Progenitor cell of endocrine pancreas (in vitro differentiated cells): ENCODE measurements around the gene DOCK4. TPM values are rescaled to one million over a fixed set of nuclear protein-coding genes. Genes with fewer than 3 reads are reported as not detected.

Experiments used
- DNase-seq: peaks from one replicate; pipeline ENCODE4 v3.0.0; 2021; ENCODE audit warnings: low spot score; ENCODE audit not compliant: unreplicated experiment
- H3K27ac Mint-ChIP-seq: 2 replicates; pipeline ENCODE4 v1.8.0; 2021; ENCODE audit warnings: mild to moderate bottlenecking, moderate library complexity, mixed read lengths
- H3K27me3 Mint-ChIP-seq: 2 replicates; pipeline ENCODE4 v1.8.0; 2021; ENCODE audit warnings: mixed read lengths
- H3K36me3 Mint-ChIP-seq: 2 replicates; pipeline ENCODE4 v1.8.0; 2022; ENCODE audit warnings: mixed read lengths; ENCODE audit not compliant: insufficient read depth
- H3K4me1 Mint-ChIP-seq: 2 replicates; pipeline ENCODE4 v1.8.0; 2021; ENCODE audit warnings: low read depth, mixed read lengths
- H3K4me3 Mint-ChIP-seq: 2 replicates; pipeline ENCODE4 v1.8.0; 2021; ENCODE audit warnings: low read depth, mild to moderate bottlenecking, moderate library complexity, mixed read lengths
- H3K9me3 Mint-ChIP-seq: 2 replicates; pipeline ENCODE4 v1.8.0; 2021; ENCODE audit warnings: low read depth, mixed read lengths
- CTCF ChIP-seq: fragments of 200-600 bp; sonication (generic); IDR thresholded peaks from one replicate; pipeline ENCODE4 v1.5.0; 2021; ENCODE audit warnings: antibody characterized with exemption, mild to moderate bottlenecking; ENCODE audit not compliant: unreplicated experiment
- total RNA-seq: library from RNA; stranded (reverse); gene quantifications from 2 replicates; pipeline ENCODE4 v1.2.1, GENCODE V29; 2021

The DOCK4 gene
- total RNA-seq, 1 donor from 2014 or later = 28.8 TPM

- DNase-seq = no peak
- Mint-ChIP-seq H3K4me1 (peaks cover 6% of the 10 kb centered on the region), H3K27ac (no peak overlapping the region), H3K27me3 (no peaks in the 10 kb centered on the region), H3K4me3 (no peak overlapping the region), H3K9me3 (peaks cover 10% of the 10 kb centered on the region), H3K36me3 (peaks cover 18% of the 10 kb centered on the region)
- TF ChIP-seq CTCF = no peak
Observed at GRCh38 chr7:111832174-111832573, 374.0 kb downstream of the DOCK4 start.

- Mint-ChIP-seq H3K36me3 (peaks cover 17% of the 10 kb centered on the region), H3K4me1 (peaks cover 18% of the 10 kb centered on the region), H3K27ac (no peak overlapping the region), H3K4me3 (no peak overlapping the region), H3K9me3 (peaks cover 5% of the 10 kb centered on the region), H3K27me3 (no peaks in the 10 kb centered on the region)
- no peak for DNase-seq
- TF ChIP-seq CTCF = no peak
Observed at GRCh38 chr7:111829221-111829620, 377.0 kb downstream of the DOCK4 start.

GRCh38 chr7:111827863-111828504 is 378.2 kb downstream of the DOCK4 start:
- Mint-ChIP-seq H3K27ac (peak overlapping the region; percentile 2), H3K4me1 (peaks cover 19% of the 10 kb centered on the region), H3K4me3 (no peak overlapping the region), H3K36me3 (peaks cover 17% of the 10 kb centered on the region), H3K9me3 (peaks cover 5% of the 10 kb centered on the region), H3K27me3 (no peaks in the 10 kb centered on the region)
- TF ChIP-seq CTCF = no peak
- no peak for DNase-seq

- no peak for DNase-seq
- H3K4me3 Mint-ChIP-seq = no peak overlapping the region
- peaks cover 5% of the 10 kb centered on the region for H3K9me3 Mint-ChIP-seq
- H3K27me3 Mint-ChIP-seq = no peaks in the 10 kb centered on the region
- peaks cover 19% of the 10 kb centered on the region for H3K4me1 Mint-ChIP-seq
- TF ChIP-seq CTCF = no peak
- H3K27ac Mint-ChIP-seq = peak overlapping the region; percentile 93
- H3K36me3 Mint-ChIP-seq = peaks cover 13% of the 10 kb centered on the region
Observed at GRCh38 chr7:111825046-111825445, 381.2 kb downstream of the DOCK4 start.

- H3K27ac Mint-ChIP-seq = no peak overlapping the region
- no peak for TF ChIP-seq CTCF
- H3K4me3 Mint-ChIP-seq = no peak overlapping the region
- peaks cover 19% of the 10 kb centered on the region for H3K4me1 Mint-ChIP-seq
- peaks cover 13% of the 10 kb centered on the region for H3K36me3 Mint-ChIP-seq
- peaks cover 5% of the 10 kb centered on the region for H3K9me3 Mint-ChIP-seq
- no peak for DNase-seq
- H3K27me3 Mint-ChIP-seq = no peaks in the 10 kb centered on the region
Observed at GRCh38 chr7:111823826-111824225, 382.4 kb downstream of the DOCK4 start.
